ENCODE results near the gene HYAL2.

HYAL2 gene

GRCh38 chr3:50353245-50354004 is 30.9 kb upstream of the HYAL2 start:
- H3K27ac ChIP-seq (ENCODE audit: low read depth, low read length): no peak overlapping the region
- H3K27me3 ChIP-seq (ENCODE audit: low read length): no peaks in the 10 kb centered on the region
- no peaks in the 10 kb centered on the region for H3K9me2 ChIP-seq (replicated peaks; ENCODE audit: insufficient read depth, low read length)
- H3K36me3 ChIP-seq (ENCODE audit: low read length): no peaks in the 10 kb centered on the region
- no peak overlapping the region for H3K4me3 ChIP-seq (ENCODE audit: insufficient read depth, low read length, poor library complexity, severe bottlenecking)
- H3K79me2 ChIP-seq (ENCODE audit: insufficient read depth, low read length): peaks cover 37% of the 10 kb centered on the region
- H4K20me1 ChIP-seq (ENCODE audit: low read depth, low read length): no peaks in the 10 kb centered on the region
- H3K4me2 ChIP-seq (ENCODE audit: low read depth, low read length, poor library complexity, severe bottlenecking): no peak overlapping the region
- no peak overlapping the region for H2AFZ ChIP-seq (ENCODE audit: low read depth, low read length, severe bottlenecking)
- no peak for TF ChIP-seq EZH2phosphoT487 (conservative IDR thresholded peaks at IDR 0.05; ENCODE audit: low read length)
- TF ChIP-seq CTCF (IDR thresholded peaks at IDR 0.05; ENCODE audit: insufficient read depth, low read length, poor library complexity, severe bottlenecking): no peak
- no peak overlapping the region for H3K9ac ChIP-seq (ENCODE audit: low read length)
- no peaks in the 10 kb centered on the region; the same call in 1 of the 2 replicates for H3F3A ChIP-seq (ENCODE audit: insufficient read depth)
- no peaks in the 10 kb centered on the region for H3K9me3 ChIP-seq (ENCODE audit: insufficient read depth, low read length)

DNA sequence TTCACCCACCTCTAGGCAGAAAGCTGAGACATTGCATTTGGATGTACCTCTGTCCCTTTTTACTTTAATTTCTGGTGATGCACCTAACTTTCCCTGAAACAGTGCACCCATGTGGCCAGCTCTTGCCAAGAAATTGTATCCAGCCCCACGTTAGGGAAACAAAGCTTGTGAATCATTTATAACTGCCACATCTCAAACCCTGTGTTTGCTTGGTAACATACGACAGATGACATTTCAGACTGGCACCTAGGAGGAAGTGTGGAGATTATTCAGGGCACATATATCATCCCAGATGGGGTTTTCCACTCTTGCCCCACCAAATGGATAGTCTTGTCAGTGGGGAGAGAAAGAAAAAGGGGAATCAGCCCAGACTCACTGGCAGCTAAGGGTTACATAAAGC is 30.2 kb upstream of the HYAL2 start:
- no peaks in the 10 kb centered on the region for H3K27me3 ChIP-seq (ENCODE audit: low read length)
- H3K9me3 ChIP-seq (ENCODE audit: insufficient read depth, low read length): no peaks in the 10 kb centered on the region
- H3K9me2 ChIP-seq (replicated peaks; ENCODE audit: insufficient read depth, low read length): no peaks in the 10 kb centered on the region
- no peak overlapping the region for H3K27ac ChIP-seq (ENCODE audit: low read depth, low read length)
- no peaks in the 10 kb centered on the region for H4K20me1 ChIP-seq (ENCODE audit: low read depth, low read length)
- H2AFZ ChIP-seq (ENCODE audit: low read depth, low read length, severe bottlenecking): no peak overlapping the region
- H3K9ac ChIP-seq (ENCODE audit: low read length): no peak overlapping the region
- H3K36me3 ChIP-seq (ENCODE audit: low read length): no peaks in the 10 kb centered on the region
- H3K79me2 ChIP-seq (ENCODE audit: insufficient read depth, low read length): peaks cover 30% of the 10 kb centered on the region
- H3K4me2 ChIP-seq (ENCODE audit: low read depth, low read length, poor library complexity, severe bottlenecking): no peak overlapping the region
- H3K4me3 ChIP-seq (ENCODE audit: insufficient read depth, low read length, poor library complexity, severe bottlenecking): no peak overlapping the region
- no peaks in the 10 kb centered on the region; the same call in 1 of the 2 replicates for H3F3A ChIP-seq (ENCODE audit: insufficient read depth)
- TF ChIP-seq EZH2phosphoT487 (conservative IDR thresholded peaks at IDR 0.05; ENCODE audit: low read length) (no peak), CTCF (IDR thresholded peaks at IDR 0.05; ENCODE audit: insufficient read depth, low read length, poor library complexity, severe bottlenecking) (no peak)

- Histone ChIP-seq H3K36me3 (ENCODE audit: low read length) (no peaks in the 10 kb centered on the region), H2AFZ (ENCODE audit: low read depth, low read length, severe bottlenecking) (no peak overlapping the region), H3K4me3 (ENCODE audit: insufficient read depth, low read length, poor library complexity, severe bottlenecking) (peak overlapping the region; percentile 75), H4K20me1 (ENCODE audit: low read depth, low read length) (no peaks in the 10 kb centered on the region), H3K9me3 (ENCODE audit: insufficient read depth, low read length) (no peaks in the 10 kb centered on the region), H3K27ac (ENCODE audit: low read depth, low read length) (no peak overlapping the region), H3F3A (ENCODE audit: insufficient read depth) (no peaks in the 10 kb centered on the region; the same call in 1 of the 2 replicates), H3K4me2 (ENCODE audit: low read depth, low read length, poor library complexity, severe bottlenecking) (peak overlapping the region; percentile 95), H3K27me3 (ENCODE audit: low read length) (no peaks in the 10 kb centered on the region), H3K9ac (ENCODE audit: low read length) (peak overlapping the region; percentile 81), H3K9me2 (replicated peaks; ENCODE audit: insufficient read depth, low read length) (no peaks in the 10 kb centered on the region), H3K79me2 (ENCODE audit: insufficient read depth, low read length) (peaks cover 16% of the 10 kb centered on the region)
- TF ChIP-seq CTCF (IDR thresholded peaks at IDR 0.05; ENCODE audit: insufficient read depth, low read length, poor library complexity, severe bottlenecking) (no peak), EZH2phosphoT487 (conservative IDR thresholded peaks at IDR 0.05; ENCODE audit: low read length) (no peak)
These were observed 28.8 kb upstream of the HYAL2 start for GRCh38 chr3:50351323-50351697.
